Loucy (cell line): ENCODE measurements around the gene TSPEAR.
A peak's percentile ranks its signal among the peaks of the same experiment; 100 is the strongest.

Experiments used
- CTCF ChIP-seq: fragments of 200-600 bp; sonication (generic); conservative IDR thresholded peaks from 2 replicates; pipeline ENCODE4 v1.5.1; 2014; ENCODE audit warnings: mild to moderate bottlenecking, antibody characterized with exemption, low read length
- EZH2phosphoT487 ChIP-seq: fragments of 200-600 bp; IDR thresholded peaks from 2 replicates; pipeline ENCODE4 v1.6.1; 2018; ENCODE audit warnings: antibody characterized with exemption, mild to moderate bottlenecking, moderate library complexity, borderline replicate concordance

- peak; percentile 24; the same call in 1 of the 2 replicates for TF ChIP-seq CTCF
- TF ChIP-seq EZH2phosphoT487: no peak
Measured at GRCh38 chr21:44752671-44753235, 41.4 kb upstream of the TSPEAR start.
